T-helper 2 cell treated with Interferon-gamma antibody and Interleukin-4, amounts not matched to agents 100 ng/mL and 5 ng/mL, for 36 hours (primary cell): ENCODE results near the gene CRTAC1. TPM values are rescaled to one million over a fixed set of nuclear protein-coding genes. Genes with fewer than 3 reads are reported as not detected.
"Not testable (repeated sequence)": the region's sequence is repeated elsewhere in the genome, so short reads cannot be mapped to it uniquely, and the experiment has no call there.

Experiments used
- intact Hi-C: fragments of 100-400 bp; cut with micrococcal nuclease; formaldehyde crosslinking; loops from one replicate; pipeline ENCODE4 v1.15.1; 2023
- total RNA-seq: library from RNA; stranded (reverse); gene quantifications from 2 replicates; pipeline ENCODE4 v1.2.3, GENCODE V29; 2022

The CRTAC1 gene
- total RNA-seq, 1 donor from 2014 or later = not detected

- intact Hi-C loops = not testable (repeated sequence)
These were observed 186.4 kb downstream of the CRTAC1 start for GRCh38 chr10:97843972-97844371.

GRCh38 chr10:97843281-97843671 is 187.1 kb downstream of the CRTAC1 start:
- intact Hi-C loops = no loop called here

GRCh38 chr10:97842656-97843280 is 187.7 kb downstream of the CRTAC1 start:
- intact Hi-C loops = no loop called here

GRCh38 chr10:97842114-97842513 is 188.3 kb downstream of the CRTAC1 start:
- intact Hi-C loops = not testable (repeated sequence)

GRCh38 chr10:97841166-97841565 is 189.3 kb downstream of the CRTAC1 start:
- intact Hi-C loops = not testable (repeated sequence)

- intact Hi-C loops = no loop called here
These were observed 192.3 kb downstream of the CRTAC1 start for GRCh38 chr10:97838091-97838490.

GRCh38 chr10:97836446-97836845 is 194.0 kb downstream of the CRTAC1 start:
- intact Hi-C loops = no loop called here

GRCh38 chr10:97831259-97831658 is 199.2 kb downstream of the CRTAC1 start:
- intact Hi-C loops = no loop called here

- intact Hi-C loops = no loop called here
These were observed 200.4 kb downstream of the CRTAC1 start for GRCh38 chr10:97830064-97830463.

- intact Hi-C loops = no loop called here
These were observed 201.7 kb downstream of the CRTAC1 start for GRCh38 chr10:97828721-97829120.

- intact Hi-C loops = no loop called here
These were observed 202.6 kb downstream of the CRTAC1 start for GRCh38 chr10:97827702-97828291.

- intact Hi-C loops = no loop called here
These were observed 203.5 kb downstream of the CRTAC1 start for GRCh38 chr10:97826892-97827291.

GRCh38 chr10:97825020-97825760 is 205.2 kb downstream of the CRTAC1 start:
- intact Hi-C loops = no loop called here

- intact Hi-C loops = no loop called here
These were observed 206.7 kb downstream of the CRTAC1 start for GRCh38 chr10:97823734-97824133.

GRCh38 chr10:97822261-97822687 is 208.1 kb downstream of the CRTAC1 start:
- intact Hi-C loops = no loop called here

GRCh38 chr10:97821308-97822038 is 208.9 kb downstream of the CRTAC1 start:
- intact Hi-C loops = no loop called here

GRCh38 chr10:97820096-97820704 is 210.2 kb downstream of the CRTAC1 start:
- intact Hi-C loops = no loop called here

GRCh38 chr10:97818572-97818971 is 211.8 kb downstream of the CRTAC1 start:
- intact Hi-C loops = no loop called here

- intact Hi-C loops = no loop called here
These were observed 213.8 kb downstream of the CRTAC1 start for GRCh38 chr10:97816609-97817008.
